H9 (cell line): ENCODE results near the gene POU2F3. TPM values are rescaled to one million over a fixed set of nuclear protein-coding genes. Genes with fewer than 3 reads are reported as not detected.

Experiments used
- DNase-seq: peaks from one replicate; pipeline ENCODE4 v3.0.0-alpha.2; 2017
- H2AFZ ChIP-seq: one replicate; pipeline ENCODE4 v1.6.1; 2013; ENCODE audit warnings: mild to moderate bottlenecking, low read length, control low read depth, moderate library complexity
- H2AK5ac ChIP-seq: 2 replicates; pipeline ENCODE4 v1.6.1; 2013; ENCODE audit warnings: low read length, control low read depth, mixed read lengths; ENCODE audit not compliant: insufficient read length
- H2BK120ac ChIP-seq: one replicate; pipeline ENCODE4 v1.6.1; 2013; ENCODE audit warnings: low read depth, mild to moderate bottlenecking, low read length, control low read depth, inconsistent platforms; ENCODE audit not compliant: poor library complexity, severe bottlenecking
- H2BK12ac ChIP-seq: 2 replicates; pipeline ENCODE4 v1.6.1; 2013; ENCODE audit warnings: low read length, control low read depth, mixed read lengths, low read depth; ENCODE audit not compliant: insufficient read length
- H2BK15ac ChIP-seq: 2 replicates; pipeline ENCODE4 v1.6.1; 2013; ENCODE audit warnings: low read depth, low read length, control low read depth
- H2BK20ac ChIP-seq: one replicate; pipeline ENCODE4 v1.6.1; 2013; ENCODE audit warnings: low read depth, mild to moderate bottlenecking, low read length, control low read depth, inconsistent platforms; ENCODE audit not compliant: poor library complexity, severe bottlenecking
- H2BK5ac ChIP-seq: 2 replicates; pipeline ENCODE4 v1.6.1; 2013; ENCODE audit warnings: low read length, control low read depth, mixed read lengths; ENCODE audit not compliant: insufficient read length
- H3K14ac ChIP-seq: 2 replicates; pipeline ENCODE4 v1.6.1; 2013; ENCODE audit warnings: low read length, control low read depth; ENCODE audit not compliant: insufficient read depth
- H3K18ac ChIP-seq: 2 replicates; pipeline ENCODE4 v1.6.1; 2013; ENCODE audit warnings: low read depth, mild to moderate bottlenecking, mixed read lengths, low read length, control low read depth; ENCODE audit not compliant: insufficient read length
- H3K23ac ChIP-seq: 2 replicates; pipeline ENCODE4 v1.6.1; 2013; ENCODE audit warnings: low read length, control low read depth, mixed read lengths, low read depth; ENCODE audit not compliant: insufficient read length
- H3K23me2 ChIP-seq: 2 replicates; pipeline ENCODE4 v1.6.1; 2013; ENCODE audit warnings: low read depth, mild to moderate bottlenecking, mixed read lengths, low read length, control low read depth; ENCODE audit not compliant: insufficient read length, poor library complexity, severe bottlenecking
- H3K27ac ChIP-seq: 2 replicates; pipeline ENCODE4 v1.5.1; 2013; ENCODE audit warnings: low read length, control low read depth, mixed read lengths, low read depth; ENCODE audit not compliant: insufficient read length
- H3K27me3 ChIP-seq: 2 replicates; pipeline ENCODE4 v1.6.1; 2013; ENCODE audit warnings: low read length, control low read depth, inconsistent platforms; ENCODE audit not compliant: insufficient read depth
- H3K4ac ChIP-seq: 2 replicates; pipeline ENCODE4 v1.6.1; 2013; ENCODE audit warnings: low read depth, mild to moderate bottlenecking, control low read depth, inconsistent platforms, low read length, moderate library complexity
- H3K4me1 ChIP-seq: 2 replicates; pipeline ENCODE4 v1.6.1; 2013; ENCODE audit warnings: low read length, control low read depth, inconsistent platforms; ENCODE audit not compliant: insufficient read depth
- H3K4me2 ChIP-seq: 2 replicates; pipeline ENCODE4 v1.6.1; 2013; ENCODE audit warnings: low read length, control low read depth, mixed read lengths; ENCODE audit not compliant: insufficient read length, insufficient read depth
- H3K56ac ChIP-seq: 2 replicates; pipeline ENCODE4 v1.6.1; 2013; ENCODE audit warnings: low read depth, mild to moderate bottlenecking, mixed read lengths, low read length, control low read depth; ENCODE audit not compliant: insufficient read length
- H3K79me1 ChIP-seq: 2 replicates; pipeline ENCODE4 v1.6.1; 2013; ENCODE audit warnings: low read depth, mild to moderate bottlenecking, moderate library complexity, low read length, control low read depth, inconsistent platforms; ENCODE audit not compliant: insufficient read depth, poor library complexity, severe bottlenecking
- H3K79me2 ChIP-seq: 2 replicates; pipeline ENCODE4 v1.6.1; 2013; ENCODE audit warnings: low read length, control low read depth, inconsistent platforms; ENCODE audit not compliant: insufficient read depth
- H3K9ac ChIP-seq: 2 replicates; pipeline ENCODE4 v1.6.1; 2013; ENCODE audit warnings: low read length, control low read depth, mixed read lengths; ENCODE audit not compliant: insufficient read length; ENCODE audit errors: extremely low read depth
- H3K9me3 ChIP-seq: one replicate; pipeline ENCODE4 v1.6.1; 2013; ENCODE audit warnings: low read depth, low read length, inconsistent platforms; ENCODE audit not compliant: control insufficient read depth
- H3T11ph ChIP-seq: one replicate; pipeline ENCODE4 v1.6.1; 2013; ENCODE audit warnings: mild to moderate bottlenecking, low read length, control low read depth, inconsistent platforms
- H4K20me1 ChIP-seq: one replicate; pipeline ENCODE4 v1.6.1; 2013; ENCODE audit not compliant: control insufficient read depth, insufficient read length, insufficient read depth
- H4K5ac ChIP-seq: 2 replicates; pipeline ENCODE4 v1.6.1; 2013; ENCODE audit warnings: low read depth, mild to moderate bottlenecking, mixed read lengths, low read length, control low read depth; ENCODE audit not compliant: insufficient read length
- H4K8ac ChIP-seq: replicated peaks from 2 replicates; pipeline ENCODE4 v1.6.1; 2013; ENCODE audit warnings: low read length, control low read depth, mixed read lengths, low read depth; ENCODE audit not compliant: insufficient read length
- H4K91ac ChIP-seq: 2 replicates; pipeline ENCODE4 v1.6.1; 2013; ENCODE audit warnings: low read depth, mild to moderate bottlenecking, moderate library complexity, mixed read lengths, low read length, control low read depth; ENCODE audit not compliant: insufficient read length
- H3K27ac Mint-ChIP-seq, 3 experiments: 2 replicates in 2 of 3; 3 replicates in 1 of 3; pipeline ENCODE4 v1.8.0; 2020 to 2021; ENCODE audit warnings: mixed read lengths in 3 of 3, mild to moderate bottlenecking in 1 of 3, moderate library complexity in 1 of 3
- H3K27me3 Mint-ChIP-seq: 2 replicates; pipeline ENCODE4 v1.8.0; 2021; ENCODE audit warnings: low read depth, mild to moderate bottlenecking, moderate library complexity, mixed read lengths
- H3K36me3 Mint-ChIP-seq, 3 experiments: 2 replicates in 2 of 3; 3 replicates in 1 of 3; pipeline ENCODE4 v1.8.0; 2020 to 2021; ENCODE audit warnings: low read depth in 3 of 3, mixed read lengths in 3 of 3; ENCODE audit not compliant: insufficient read depth in 1 of 3
- H3K4me1 Mint-ChIP-seq, 2 experiments: 2 replicates each; pipeline ENCODE4 v1.8.0; 2020; ENCODE audit warnings: mixed read lengths in 2 of 2
- H3K4me3 Mint-ChIP-seq, 2 experiments: 2 replicates in 1 of 2; 3 replicates in 1 of 2; pipeline ENCODE4 v1.8.0; 2020 to 2021; ENCODE audit warnings: mild to moderate bottlenecking in 2 of 2, mixed read lengths in 2 of 2, moderate library complexity in 1 of 2
- H3K9me3 Mint-ChIP-seq, 2 experiments: 2 replicates in 1 of 2; 3 replicates in 1 of 2; pipeline ENCODE4 v1.8.0; 2020; ENCODE audit warnings: mild to moderate bottlenecking in 2 of 2, mixed read lengths in 2 of 2, moderate library complexity in 1 of 2
- WGBS: extraction: QIAGEN DNeasy Blood & Tissue Kit; methylation state at CpG from one replicate; pipeline ENCODE4 v1.1.7; 2013; ENCODE audit warnings: missing lambda C conversion rate, low lambda C conversion rate, mixed read lengths; ENCODE audit not compliant: insufficient read length; ENCODE audit errors: extremely low coverage; 5-methylcytosine and 5-hydroxymethylcytosine counted together
- total RNA-seq: library from RNA; stranded (reverse); gene quantifications from 2 replicates; pipeline ENCODE4 v1.2.1, GENCODE V29; 2021
- TF ChIP-seq, protein P1 (sequence below): fragments of 200-600 bp; sonication (generic); conservative IDR thresholded peaks from 3 replicates; pipeline ENCODE4 v1.8.0; 2021; ENCODE audit warnings: antibody characterized with exemption, mild to moderate bottlenecking

POU2F3 gene
- total RNA-seq, 1 experiment from 2014 or later, result 1.1 TPM

DNA sequence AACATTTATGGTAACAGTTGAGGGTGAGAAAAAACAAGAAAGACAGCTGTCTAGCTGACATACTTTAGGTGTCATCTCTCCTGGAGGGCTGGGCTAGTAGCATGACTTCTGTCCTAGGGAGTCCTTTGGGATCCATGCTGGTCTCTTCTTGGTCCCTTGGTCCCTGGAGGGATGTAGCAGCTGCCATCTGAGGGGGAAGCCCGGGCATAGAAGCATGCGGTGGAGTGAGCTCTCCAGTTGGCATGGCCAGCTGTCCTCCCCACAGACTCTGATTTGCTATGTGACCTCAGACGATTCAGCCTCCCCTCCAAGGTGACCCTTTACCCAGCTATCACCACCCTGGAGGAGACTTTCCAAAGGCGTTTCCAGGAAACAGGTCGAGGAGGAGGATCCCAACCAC lies 28.7 kb downstream of the POU2F3 start:
- no peaks in the 10 kb centered on the region for H3K9me3 ChIP-seq
- no peaks in the 10 kb centered on the region for H4K20me1 ChIP-seq
- no peak overlapping the region for H3K27ac Mint-ChIP-seq
- no peak overlapping the region for H2AK5ac ChIP-seq
- no peak overlapping the region for H4K91ac ChIP-seq
- no peak overlapping the region for H2BK15ac ChIP-seq
- no peak overlapping the region for H3K4me3 Mint-ChIP-seq
- peaks cover 19 to 22% of the 10 kb centered on the region in 2 experiments for H3K4me1 Mint-ChIP-seq
- H3K27ac ChIP-seq, result no peak overlapping the region
- H4K8ac ChIP-seq, result no peak overlapping the region
- no peaks in the 10 kb centered on the region for H3K27me3 ChIP-seq
- TF ChIP-seq, protein P1, sequence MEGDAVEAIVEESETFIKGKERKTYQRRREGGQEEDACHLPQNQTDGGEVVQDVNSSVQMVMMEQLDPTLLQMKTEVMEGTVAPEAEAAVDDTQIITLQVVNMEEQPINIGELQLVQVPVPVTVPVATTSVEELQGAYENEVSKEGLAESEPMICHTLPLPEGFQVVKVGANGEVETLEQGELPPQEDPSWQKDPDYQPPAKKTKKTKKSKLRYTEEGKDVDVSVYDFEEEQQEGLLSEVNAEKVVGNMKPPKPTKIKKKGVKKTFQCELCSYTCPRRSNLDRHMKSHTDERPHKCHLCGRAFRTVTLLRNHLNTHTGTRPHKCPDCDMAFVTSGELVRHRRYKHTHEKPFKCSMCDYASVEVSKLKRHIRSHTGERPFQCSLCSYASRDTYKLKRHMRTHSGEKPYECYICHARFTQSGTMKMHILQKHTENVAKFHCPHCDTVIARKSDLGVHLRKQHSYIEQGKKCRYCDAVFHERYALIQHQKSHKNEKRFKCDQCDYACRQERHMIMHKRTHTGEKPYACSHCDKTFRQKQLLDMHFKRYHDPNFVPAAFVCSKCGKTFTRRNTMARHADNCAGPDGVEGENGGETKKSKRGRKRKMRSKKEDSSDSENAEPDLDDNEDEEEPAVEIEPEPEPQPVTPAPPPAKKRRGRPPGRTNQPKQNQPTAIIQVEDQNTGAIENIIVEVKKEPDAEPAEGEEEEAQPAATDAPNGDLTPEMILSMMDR, result no peak
- no peak overlapping the region for H2BK12ac ChIP-seq
- H2BK20ac ChIP-seq, result no peak overlapping the region
- no peaks in the 10 kb centered on the region for H3K9me3 Mint-ChIP-seq
- DNase-seq, result no peak
- H3K4me2 ChIP-seq, result no peak overlapping the region
- H3K4me1 ChIP-seq, result no peaks in the 10 kb centered on the region; the same call in 1 of the 2 replicates
- H3K36me3 Mint-ChIP-seq, result no peaks in the 10 kb centered on the region
- H3K27me3 Mint-ChIP-seq, result peaks cover 35% of the 10 kb centered on the region
- H3K79me2 ChIP-seq, result no peaks in the 10 kb centered on the region
- H3T11ph ChIP-seq, result no peak overlapping the region
- H3K79me1 ChIP-seq, result no peaks in the 10 kb centered on the region
- no peak overlapping the region for H3K9ac ChIP-seq
- H3K23ac ChIP-seq, result no peak overlapping the region
- no peak overlapping the region for H2BK5ac ChIP-seq
- H3K14ac ChIP-seq, result no peak overlapping the region
- H2BK120ac ChIP-seq, result no peak overlapping the region
- H3K4ac ChIP-seq, result no peak overlapping the region
- no peak overlapping the region for H3K56ac ChIP-seq
- no peak overlapping the region for H2AFZ ChIP-seq
- no peak overlapping the region for H3K18ac ChIP-seq
- no peak overlapping the region for H4K5ac ChIP-seq
- H3K23me2 ChIP-seq, result no peaks in the 10 kb centered on the region
- WGBS, result no CpG with 5 or more reads among the region's 5 CpGs
